Measurements from ENCODE around the gene CUL1. TPM values are rescaled to one million over a fixed set of nuclear protein-coding genes. Genes with fewer than 3 reads are reported as not detected.

Gene CUL1
- total RNA-seq, 1 donor from 2014 or later: 40.5 TPM

- FAIRE-seq (no peak), DNase-seq (ENCODE audit: low read depth) (no peak)
- H3K27me3 ChIP-seq (ENCODE audit: control insufficient read depth, insufficient read depth, low read length): no peaks in the 10 kb centered on the region
Measured at GRCh38 chr7:148850564-148850963, 151.9 kb downstream of the CUL1 start.

More at GRCh38 chr7:148850564-148850963, 151.9 kb downstream of the CUL1 start:
- no peaks in the 10 kb centered on the region for H3K36me3 ChIP-seq (ENCODE audit: control insufficient read depth, insufficient read depth, low read length)
- TF ChIP-seq, protein P1, sequence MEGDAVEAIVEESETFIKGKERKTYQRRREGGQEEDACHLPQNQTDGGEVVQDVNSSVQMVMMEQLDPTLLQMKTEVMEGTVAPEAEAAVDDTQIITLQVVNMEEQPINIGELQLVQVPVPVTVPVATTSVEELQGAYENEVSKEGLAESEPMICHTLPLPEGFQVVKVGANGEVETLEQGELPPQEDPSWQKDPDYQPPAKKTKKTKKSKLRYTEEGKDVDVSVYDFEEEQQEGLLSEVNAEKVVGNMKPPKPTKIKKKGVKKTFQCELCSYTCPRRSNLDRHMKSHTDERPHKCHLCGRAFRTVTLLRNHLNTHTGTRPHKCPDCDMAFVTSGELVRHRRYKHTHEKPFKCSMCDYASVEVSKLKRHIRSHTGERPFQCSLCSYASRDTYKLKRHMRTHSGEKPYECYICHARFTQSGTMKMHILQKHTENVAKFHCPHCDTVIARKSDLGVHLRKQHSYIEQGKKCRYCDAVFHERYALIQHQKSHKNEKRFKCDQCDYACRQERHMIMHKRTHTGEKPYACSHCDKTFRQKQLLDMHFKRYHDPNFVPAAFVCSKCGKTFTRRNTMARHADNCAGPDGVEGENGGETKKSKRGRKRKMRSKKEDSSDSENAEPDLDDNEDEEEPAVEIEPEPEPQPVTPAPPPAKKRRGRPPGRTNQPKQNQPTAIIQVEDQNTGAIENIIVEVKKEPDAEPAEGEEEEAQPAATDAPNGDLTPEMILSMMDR (IDR thresholded peaks at IDR 0.05; ENCODE audit: insufficient read depth, low read length, severe bottlenecking): no peak
- no peak overlapping the region for H3K4me3 ChIP-seq (ENCODE audit: low read depth, low read length)

Other genes with a start within 250 kb of the CUL1 start
- not detected in 2 replicates for gene C7orf33, start 108.1 kb upstream of the CUL1 start, total RNA-seq
- 6.6 and 10.9 TPM in 2 replicates for gene EZH2, start 185.4 kb downstream of the CUL1 start, total RNA-seq

Data from bronchial epithelial cell (primary cell).